Keratinocyte (primary cell): Measurements from ENCODE around the gene SWT1.

ENCODE experiments used
- CTCF ChIP-seq, 3 experiments: IDR thresholded peaks in 1 of 3; conservative IDR thresholded peaks in 1 of 3; optimal IDR thresholded peaks in 1 of 3; 2 replicates in 2 of 3; 3 replicates in 1 of 3; pipeline versions ENCODE3 to v1.5.1; 2011; ENCODE audit warnings: low read length in 3 of 3, mild to moderate bottlenecking in 3 of 3, moderate library complexity in 2 of 3, control low read depth in 1 of 3, inconsistent platforms in 1 of 3; ENCODE audit not compliant: insufficient read depth in 2 of 3; ENCODE audit errors: extremely low read depth in 1 of 3
- EZH2 ChIP-seq: IDR thresholded peaks from one replicate; pipeline ENCODE4 v1.6.1; 2012; ENCODE audit warnings: inconsistent platforms, mild to moderate bottlenecking, low read length, moderate library complexity

GRCh38 chr1:185338719-185339622 is 182.0 kb downstream of the SWT1 start:
- no peak for TF ChIP-seq CTCF (optimal IDR thresholded peaks at IDR 0.05 in 1 of 3, IDR thresholded peaks at IDR 0.05 in 1 of 3, conservative IDR thresholded peaks at IDR 0.05 in 1 of 3; ENCODE audit: extremely low read depth in 1 of 3, insufficient read depth in 2 of 3, low read length in 3 of 3)
- no peak for TF ChIP-seq EZH2
